GM18909 (cell line): ENCODE measurements around the gene CCDC88C.
"Not testable (repeated sequence)": the region's sequence is repeated elsewhere in the genome, so short reads cannot be mapped to it uniquely, and the experiment has no call there.

Experiments used
- ATAC-seq: cut with Tn5 transposase; IDR thresholded peaks from one replicate; pipeline ENCODE4 v1.9.1; 2021; ENCODE audit warnings: mild to moderate bottlenecking; ENCODE audit not compliant: unreplicated experiment, poor library complexity

Gene CCDC88C

DNA sequence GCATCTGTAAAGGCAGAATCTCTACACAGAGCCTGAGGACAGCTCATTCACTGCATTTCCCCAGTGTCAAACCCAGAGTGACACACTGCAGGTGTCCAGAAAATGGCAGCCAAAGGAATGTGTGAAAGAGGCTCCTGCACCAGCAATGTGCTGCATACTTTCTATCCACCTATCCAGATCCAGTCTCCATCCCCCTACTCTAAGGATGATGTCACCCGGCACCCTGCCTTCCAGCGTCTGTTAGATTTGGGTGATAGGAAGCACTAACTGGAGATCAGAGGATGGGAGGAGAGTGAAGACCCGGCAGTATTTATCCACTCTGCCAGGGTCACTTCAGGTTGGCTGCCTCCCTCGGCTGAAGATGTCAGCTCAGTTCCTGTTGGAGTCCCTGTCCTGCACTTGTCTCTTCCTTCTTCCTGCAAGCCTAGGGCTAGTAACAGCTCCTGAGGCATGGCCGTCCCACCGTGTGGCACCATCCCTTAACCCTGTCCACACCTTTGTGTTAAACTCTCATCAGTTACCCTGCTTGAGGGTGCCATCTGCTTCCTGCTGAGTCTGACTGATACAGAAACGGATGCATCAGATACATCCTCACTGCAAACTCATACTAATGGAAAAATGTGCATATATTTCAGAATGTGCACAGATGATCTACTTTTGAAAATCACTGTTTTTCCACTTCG, 160.2 kb downstream of the CCDC88C start:
- ATAC-seq, result no peak

DNA sequence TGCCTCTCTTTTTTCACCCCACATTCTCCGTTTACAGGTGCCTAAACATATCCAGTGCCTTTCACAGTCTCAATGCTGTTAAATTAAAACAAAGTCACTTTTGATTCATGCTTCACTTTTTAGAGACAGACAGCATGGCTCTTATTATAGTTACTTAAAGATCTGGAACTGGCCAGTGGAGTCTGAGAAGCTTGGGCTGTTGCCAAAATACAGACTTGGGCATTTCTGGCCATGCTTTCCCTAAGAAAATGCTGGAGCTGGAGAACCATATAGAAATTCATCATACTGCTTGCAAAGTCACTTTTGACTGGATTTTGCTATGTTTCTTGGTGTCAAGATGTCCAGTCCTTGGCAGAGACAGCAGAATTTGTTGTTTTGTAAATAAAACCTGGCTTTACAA, 161.0 kb downstream of the CCDC88C start:
- no peak for ATAC-seq

DNA sequence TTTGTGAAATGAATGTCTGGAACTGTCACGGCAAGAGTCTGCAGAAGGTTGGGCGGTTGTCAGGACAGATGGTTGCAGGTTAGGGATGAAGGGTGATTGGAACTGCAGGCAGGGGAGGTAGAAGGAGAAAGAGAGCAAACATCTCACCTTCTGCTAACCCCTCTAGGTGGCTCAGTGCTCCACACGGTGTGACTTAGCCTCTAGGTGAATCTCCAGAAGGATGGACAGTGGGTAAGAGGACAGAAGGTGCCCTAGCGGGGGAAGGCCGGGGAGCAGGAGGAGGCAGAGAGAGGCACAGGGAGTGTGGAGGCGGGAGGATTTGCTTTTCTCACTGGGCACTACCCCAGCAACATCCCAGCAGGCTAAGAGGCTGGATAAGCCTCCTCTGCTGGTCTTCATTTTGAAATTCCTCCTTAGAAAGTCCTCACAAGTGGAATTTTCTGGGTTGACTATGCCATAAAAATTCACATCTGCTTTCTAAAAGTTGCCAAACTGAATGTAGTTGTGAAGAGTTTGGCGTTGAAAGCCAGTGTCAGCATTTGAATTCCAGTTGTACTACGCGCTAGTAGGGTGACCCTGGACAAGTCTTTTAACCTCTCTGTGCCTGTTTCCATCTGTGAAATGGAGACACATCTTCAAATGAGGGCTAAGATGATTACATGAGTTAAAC, 162.5 kb downstream of the CCDC88C start:
- ATAC-seq, result no peak

DNA sequence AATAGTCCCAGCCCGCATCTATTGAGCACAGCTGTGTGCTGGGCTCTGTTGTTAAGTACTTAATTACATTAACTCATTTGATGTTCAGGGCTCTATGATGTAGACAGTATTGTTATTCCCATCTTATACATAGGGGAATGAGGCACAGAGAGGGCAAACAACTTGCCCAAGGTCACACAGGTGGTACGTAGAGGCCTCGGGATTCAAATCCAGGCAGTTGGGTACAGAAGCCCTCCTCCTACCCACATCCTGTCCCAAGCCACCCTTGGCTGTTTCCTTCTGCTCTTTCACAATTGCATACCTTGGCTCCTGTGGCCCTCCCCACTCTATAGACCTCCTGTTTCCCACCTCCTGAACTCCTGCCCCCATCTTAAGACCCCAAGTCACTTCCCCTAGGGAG, 163.2 kb downstream of the CCDC88C start:
- no peak for ATAC-seq

DNA sequence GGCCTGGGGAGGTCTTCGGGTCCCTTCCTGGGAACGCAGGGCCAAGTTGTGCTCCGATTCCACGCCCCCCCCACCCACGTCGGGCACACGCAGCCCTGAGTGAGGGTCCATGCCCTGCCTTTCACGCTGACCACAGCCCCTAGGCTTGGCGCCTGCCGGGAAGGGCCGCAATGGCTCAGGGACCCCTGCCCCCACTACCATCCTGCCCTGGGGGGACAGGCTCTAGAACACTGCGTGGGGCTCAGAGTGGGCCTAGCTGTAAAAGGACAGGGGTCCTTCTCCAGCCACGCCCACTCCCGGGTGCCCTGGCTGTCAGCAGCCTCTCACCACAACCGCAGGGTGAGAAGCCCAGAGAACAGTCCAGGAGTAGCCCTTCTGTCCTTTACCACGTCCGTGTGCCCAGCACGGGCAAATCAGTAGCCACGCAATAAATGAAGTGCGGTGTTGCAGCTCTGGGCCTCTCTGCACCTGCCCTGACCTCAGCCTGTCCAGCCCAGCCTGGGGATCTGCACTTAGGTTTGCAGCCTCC, 163.8 kb downstream of the CCDC88C start:
- ATAC-seq, result no peak

DNA sequence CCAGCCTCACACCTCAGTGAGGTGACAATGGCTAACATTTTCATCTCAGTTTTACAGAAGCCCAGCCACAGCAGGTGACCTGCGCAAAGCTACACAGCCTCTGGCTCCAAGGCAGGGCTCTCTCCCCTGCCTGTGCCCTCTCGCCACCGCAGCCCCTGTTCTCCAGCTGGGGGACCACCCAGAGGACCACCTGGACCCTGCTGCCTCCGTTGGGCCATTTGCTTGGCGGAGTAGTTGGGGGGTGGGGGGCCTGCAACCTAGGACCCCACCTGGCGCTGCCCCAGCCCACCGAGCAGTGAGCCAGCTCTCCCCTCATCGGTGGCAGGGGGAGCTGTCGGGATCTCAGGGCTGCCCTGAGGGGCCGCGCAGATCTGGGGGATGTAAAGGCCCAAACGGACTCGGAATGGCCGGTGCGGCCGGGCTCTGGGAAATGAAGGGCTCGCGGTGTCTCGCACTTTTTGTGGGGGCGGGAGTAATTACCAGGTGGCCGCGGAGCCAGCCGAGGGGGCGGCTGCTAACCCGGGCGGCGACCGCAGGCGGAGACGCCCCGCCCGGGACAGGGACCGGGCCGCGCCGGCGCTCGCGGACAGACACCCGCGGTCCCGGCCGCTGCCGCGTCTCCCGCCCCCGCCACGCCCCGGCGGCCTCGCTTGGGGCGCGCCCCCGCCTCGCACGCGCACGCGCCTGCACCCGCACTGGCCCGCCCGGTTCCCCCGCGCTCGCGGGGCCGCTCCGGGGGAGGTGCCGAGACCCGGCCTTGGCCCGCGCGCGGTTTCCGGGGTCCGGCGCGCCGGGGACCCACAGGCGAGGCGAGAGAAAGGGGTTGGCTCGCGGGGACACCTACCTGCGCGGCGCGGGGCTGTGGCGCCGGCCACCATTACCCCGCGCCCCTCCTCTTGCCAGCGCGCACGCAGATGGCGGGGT, 164.5 kb downstream of the CCDC88C start:
- no peak for ATAC-seq

DNA sequence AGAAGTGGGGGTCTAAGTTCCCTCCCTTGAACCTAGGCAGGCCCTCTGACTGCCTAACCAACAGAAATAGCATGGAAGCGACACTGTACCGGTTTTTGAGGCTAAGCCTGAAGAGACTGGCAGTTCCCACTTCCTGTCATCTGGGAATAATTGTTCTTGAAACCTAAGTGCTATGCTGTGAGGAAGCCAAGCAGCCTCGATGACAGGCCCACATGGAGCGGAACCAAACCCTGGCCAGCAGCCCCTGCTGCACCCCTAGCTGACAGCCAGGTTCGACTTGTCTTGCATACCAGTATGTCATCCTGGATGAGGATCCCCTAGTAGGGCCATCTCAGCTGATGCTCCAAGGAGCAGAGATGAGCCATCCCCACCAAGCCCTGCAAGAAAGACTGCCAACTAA, 166.7 kb downstream of the CCDC88C start:
- no peak for ATAC-seq

DNA sequence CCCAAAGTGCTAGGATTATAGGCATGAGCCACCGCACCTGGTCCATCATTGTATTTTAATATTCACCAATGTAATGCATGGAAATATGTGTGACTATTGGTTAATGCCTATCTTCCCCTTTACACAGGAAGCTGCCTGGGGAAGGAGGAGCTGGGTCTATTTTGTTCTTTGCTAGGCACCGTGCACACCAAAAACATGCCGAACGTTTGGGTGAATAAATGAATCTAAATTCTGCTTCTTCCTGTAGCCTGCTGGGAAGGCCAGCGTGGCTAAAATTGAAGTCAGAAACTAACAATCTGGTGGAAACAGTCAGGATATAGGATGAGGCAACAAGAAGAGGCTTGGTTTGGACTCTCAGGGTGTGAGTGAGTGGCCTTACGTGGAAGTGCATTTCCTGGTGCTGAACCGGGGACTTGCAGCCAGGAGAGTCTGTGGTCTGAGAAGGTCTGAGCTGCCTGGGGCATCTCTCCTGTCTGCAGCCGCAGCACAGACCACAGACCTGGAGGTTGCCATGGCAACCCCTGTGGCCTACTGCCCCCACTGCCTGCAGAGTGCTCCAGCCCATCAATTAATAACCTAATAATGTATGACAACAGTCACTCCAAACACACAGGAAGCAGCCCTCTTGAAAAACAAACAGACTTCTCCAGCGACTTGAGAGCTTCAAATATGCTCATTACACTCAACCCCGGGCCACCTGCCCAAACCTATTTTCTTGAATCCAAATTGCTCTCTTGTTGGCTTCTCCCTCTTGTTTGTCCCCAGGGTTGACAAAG, 167.6 kb downstream of the CCDC88C start:
- ATAC-seq, result peak; percentile 95

DNA sequence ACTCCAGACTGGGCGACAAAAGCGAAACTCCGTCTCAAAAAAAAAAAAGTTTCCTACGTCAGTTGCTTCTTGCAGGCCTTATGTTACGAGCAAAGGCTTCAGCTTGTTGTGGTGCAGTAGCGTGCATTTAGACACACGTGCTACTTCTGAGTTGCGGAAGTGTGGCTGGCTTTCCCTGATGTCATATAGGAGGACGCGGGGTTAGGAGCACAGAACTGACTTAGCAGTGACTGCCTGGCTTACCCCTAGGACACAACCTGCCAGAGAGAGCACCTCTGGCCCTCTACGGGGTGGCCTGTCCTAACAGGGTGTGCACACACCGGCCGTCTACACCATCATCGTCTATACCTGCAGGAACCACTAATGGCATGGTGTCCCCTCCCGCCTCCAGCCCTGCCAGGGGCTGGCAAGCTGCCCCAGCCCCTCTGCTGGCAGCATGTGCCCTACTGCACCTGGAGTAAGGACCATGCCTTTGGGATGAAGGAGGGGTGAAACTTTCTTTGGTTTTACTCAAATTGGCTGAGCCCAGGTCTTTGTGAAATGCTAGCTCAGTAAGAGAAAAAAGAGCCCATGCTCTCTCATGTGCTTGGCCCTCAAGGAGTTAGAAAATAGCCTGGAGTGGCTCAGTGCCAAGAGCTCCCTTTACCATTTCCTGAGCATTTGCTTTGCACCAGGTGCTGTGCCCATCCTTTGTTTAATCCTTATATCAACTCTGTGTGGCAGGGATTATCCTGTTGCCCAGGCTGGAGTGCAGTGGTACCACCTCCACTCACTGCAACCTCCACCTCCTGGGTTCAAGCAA, 171.4 kb downstream of the CCDC88C start:
- no peak for ATAC-seq

DNA sequence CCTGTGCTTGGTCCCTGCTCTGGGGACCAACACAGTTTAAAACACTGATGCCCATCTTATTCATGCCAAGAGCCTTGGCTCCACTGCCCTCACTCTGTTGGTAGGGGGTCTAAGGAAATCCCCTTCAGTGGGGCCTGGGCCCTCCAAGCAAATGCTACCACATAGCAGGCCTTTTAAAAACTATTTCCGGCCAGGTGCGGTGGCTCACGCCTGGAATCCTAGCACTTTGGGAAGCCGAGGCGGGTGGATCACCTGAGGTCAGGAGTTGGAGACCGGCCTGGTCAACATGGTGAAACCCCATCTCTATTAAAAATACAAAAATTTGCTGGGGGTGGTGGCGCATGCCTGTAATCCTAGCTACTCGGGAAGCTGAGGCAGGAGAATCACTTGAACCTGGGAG, 172.0 kb downstream of the CCDC88C start:
- not testable (repeated sequence) for ATAC-seq

DNA sequence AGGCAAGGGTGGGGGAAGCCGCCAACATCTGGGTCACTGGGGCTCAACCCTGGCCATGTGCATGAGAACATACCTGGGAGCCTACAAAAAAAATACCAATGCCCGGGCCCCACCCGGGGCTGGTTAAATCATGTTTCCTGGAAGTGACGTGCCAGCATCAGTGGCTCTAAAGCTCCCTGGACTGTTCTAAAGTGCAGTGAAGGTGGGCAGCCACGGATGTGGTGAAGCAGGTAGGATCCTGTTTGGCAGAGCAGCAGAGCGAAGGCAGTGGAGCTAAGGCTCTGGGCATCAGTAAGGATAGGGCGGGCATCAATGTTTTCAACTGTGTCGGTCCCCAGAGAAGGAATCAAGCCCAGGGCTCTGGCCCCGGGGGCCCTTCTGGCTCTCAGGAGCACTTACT, 172.6 kb downstream of the CCDC88C start:
- no peak for ATAC-seq

DNA sequence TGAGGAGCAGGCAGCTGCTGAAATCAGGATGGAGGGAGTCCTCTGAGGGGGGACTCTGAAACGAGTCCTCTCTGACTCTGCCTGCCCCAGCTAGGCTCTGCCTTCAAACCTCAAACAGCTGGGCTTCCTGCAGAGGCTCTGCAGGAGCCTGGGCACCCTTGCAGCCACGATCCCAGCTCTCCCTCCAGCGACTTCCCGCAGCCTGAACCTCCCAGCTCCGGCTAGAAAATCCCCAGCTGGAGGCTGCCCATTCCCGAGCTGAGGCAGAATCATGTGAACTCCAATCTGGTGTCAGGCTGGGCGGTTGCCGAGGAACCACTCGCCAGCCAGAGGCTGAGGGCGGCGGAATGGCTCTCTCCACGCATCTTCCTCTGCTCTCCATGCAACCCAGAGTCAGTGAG, 173.1 kb downstream of the CCDC88C start, which contains the start of gene GPR68:
GPR68 (minus strand) TSS at position 204 of the 401 bp plus-strand sequence. CDS start 9,654 bp downstream, outside the sequence.
- no peak for ATAC-seq

DNA sequence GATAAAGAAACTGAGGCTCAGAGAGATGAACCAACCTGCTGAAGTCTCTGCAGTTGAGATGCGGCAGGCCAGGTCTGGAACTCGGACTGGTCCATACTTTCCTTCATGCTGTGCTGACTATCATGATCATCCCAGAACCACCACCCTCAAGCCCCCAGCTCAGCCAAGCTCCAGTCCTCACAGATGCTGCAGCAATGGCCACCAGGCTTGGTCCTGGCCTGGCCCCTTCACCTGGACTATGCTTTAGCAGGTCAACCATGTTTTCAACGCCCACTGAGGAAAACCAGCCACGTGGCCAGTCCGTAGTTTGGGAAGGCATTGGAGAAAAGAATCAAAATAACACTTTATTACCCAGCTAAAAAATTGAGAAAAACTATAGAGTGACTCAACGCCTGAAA, 174.5 kb downstream of the CCDC88C start:
- no peak for ATAC-seq

DNA sequence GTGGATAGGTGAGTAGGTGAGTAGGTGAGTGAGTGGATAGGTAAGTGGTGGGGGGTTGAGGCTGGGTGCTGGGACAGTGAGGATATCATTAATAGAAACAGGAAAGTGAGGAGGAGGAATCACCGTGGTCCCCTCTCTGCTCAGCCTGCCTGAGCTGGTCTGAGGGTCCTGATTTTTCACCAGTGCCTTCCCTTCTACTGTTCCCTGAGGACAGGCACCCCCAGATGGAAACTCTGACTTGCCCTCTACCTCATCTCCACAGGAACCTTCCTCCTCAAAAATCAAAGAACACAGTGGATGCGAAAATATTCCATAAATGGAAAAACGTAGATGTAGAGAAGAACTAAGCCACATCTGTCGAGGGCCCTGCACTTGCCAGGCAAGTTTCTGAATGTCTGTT, 175.0 kb downstream of the CCDC88C start:
- no peak for ATAC-seq

DNA sequence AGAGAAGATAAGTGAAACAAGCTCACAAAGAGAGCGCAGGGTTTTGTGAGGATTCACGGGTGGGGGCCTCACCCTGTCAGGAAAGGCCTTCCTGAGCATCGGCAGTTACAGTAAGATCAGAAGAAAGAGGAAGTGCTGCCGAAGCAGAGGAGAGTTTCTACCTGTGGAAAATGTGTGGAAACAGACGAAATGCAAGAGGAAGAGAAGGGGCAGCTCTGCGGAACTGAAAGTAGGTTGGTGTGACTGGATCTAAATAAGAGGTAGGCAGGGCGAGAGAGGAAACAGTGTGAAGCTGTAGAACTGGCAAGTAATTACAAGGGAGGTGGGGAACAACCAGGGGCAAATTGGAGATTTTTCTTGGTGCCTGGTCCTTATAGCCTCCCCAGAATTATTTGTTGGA, 175.8 kb downstream of the CCDC88C start:
- ATAC-seq, result peak; percentile 76

DNA sequence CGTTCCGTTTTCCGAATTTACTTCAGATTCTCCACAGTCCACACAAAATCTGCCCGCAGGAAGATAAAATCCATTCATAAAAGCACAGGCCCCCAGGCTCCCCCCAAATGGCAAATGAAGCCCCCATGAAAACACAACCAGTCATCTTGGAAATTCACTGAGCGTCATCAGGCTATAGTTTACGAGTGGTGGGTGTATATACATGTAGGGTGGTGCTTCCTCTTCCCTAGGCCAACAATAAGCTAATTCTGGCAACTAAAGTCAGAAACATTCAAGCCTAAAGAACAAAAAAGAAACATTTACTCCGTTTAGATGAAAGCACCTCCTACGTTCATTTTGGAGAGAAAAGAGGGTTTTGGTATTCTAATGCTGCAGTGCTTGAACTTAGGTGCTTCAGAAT, 179.0 kb downstream of the CCDC88C start:
- ATAC-seq, result no peak

DNA sequence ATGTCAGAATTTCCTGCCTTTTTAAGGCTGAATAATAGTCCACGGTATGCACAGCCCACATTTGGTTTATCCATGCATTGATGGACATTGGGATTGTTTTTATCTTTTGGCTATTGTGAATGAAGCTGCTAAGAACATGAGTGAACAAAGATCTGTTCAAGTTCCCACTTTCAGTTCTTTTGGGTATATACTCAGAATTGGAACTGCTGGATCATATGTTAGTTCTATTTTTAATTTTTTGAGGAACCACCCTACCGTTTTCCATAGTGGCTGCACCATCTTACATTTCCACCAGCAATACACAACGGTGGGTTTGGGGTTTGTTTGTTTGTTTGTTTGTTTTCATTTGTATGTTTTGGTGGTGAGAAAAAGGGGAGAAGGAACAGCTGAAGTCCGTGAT, 179.5 kb downstream of the CCDC88C start:
- ATAC-seq, result no peak

DNA sequence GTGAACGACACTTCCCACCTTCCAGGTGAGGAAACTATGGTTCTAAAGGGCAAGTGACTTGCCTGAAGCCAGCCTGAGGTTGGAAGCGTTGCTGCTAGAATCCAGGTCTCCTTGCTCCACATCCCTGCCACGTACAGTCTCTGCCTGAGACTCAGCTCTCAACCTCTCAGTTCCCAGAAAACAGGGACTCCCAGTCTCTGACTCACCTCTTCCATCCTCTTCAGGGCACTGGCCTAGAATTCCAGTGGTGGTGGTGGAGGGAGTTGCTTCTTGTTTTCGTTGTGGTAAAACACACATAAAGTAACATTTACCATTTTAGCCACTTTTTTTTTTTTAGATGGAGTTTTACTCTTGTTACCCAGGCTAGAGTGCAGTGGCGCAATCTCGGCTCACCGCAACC, 180.4 kb downstream of the CCDC88C start:
- ATAC-seq, result no peak

DNA sequence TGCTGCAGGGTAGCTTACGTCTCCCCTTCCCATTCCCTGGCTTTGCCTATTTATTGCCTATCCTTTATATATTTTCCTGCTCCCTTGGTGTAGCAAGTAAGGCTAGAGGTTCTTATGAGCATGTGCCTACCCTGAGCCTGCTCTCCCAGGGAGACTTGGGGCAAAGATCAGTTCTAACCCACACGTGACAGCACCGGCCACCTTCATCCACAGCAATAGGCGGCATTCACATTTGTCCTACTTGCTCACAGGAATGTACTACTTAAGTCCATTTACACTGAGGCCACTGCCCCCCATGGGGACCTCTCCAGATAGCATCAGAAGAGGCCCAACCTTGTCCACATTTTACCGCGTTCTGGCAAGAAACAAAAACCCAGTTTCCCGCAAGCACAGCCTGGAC, 181.8 kb downstream of the CCDC88C start:
- ATAC-seq, result no peak
